Femur (tissue), 1 donor: ENCODE measurements around the gene KCNA1.

ENCODE experiments used
- DNase-seq: peaks from one replicate; pipeline ENCODE4 v3.0.0-alpha.2; 2017

Gene KCNA1

DNA sequence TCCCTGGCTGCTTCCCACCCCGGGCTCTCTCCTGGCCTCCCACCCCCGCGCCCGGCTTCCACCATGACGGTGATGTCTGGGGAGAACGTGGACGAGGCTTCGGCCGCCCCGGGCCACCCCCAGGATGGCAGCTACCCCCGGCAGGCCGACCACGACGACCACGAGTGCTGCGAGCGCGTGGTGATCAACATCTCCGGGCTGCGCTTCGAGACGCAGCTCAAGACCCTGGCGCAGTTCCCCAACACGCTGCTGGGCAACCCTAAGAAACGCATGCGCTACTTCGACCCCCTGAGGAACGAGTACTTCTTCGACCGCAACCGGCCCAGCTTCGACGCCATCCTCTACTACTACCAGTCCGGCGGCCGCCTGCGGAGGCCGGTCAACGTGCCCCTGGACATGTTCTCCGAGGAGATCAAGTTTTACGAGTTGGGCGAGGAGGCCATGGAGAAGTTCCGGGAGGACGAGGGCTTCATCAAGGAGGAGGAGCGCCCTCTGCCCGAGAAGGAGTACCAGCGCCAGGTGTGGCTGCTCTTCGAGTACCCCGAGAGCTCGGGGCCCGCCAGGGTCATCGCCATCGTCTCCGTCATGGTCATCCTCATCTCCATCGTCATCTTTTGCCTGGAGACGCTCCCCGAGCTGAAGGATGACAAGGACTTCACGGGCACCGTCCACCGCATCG, 1.8 kb downstream of the KCNA1 start:
- no peak for DNase-seq

DNA sequence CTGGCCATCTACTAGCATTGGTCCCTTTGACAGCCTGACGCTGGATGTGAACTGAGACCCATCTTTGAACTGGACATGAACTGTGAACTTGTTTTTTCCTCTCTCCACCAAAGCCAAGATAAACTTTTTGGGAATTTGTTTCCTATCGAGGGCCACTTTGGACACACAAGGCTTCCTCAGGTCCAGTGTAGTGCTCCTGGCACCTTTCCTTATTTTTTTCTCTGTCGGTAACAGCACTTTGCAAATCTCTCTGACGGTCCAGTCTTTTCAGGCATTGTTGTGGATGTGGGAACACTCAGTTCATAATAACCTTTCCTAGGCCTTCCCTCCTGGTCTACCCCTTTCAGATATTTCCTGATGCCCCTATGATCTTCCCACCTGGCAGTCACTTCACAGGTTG, 5.0 kb downstream of the KCNA1 start:
- DNase-seq, result no peak

GRCh38 chr12:4915752-4916151, 6.0 kb downstream of the KCNA1 start:
- DNase-seq, result no peak

DNA sequence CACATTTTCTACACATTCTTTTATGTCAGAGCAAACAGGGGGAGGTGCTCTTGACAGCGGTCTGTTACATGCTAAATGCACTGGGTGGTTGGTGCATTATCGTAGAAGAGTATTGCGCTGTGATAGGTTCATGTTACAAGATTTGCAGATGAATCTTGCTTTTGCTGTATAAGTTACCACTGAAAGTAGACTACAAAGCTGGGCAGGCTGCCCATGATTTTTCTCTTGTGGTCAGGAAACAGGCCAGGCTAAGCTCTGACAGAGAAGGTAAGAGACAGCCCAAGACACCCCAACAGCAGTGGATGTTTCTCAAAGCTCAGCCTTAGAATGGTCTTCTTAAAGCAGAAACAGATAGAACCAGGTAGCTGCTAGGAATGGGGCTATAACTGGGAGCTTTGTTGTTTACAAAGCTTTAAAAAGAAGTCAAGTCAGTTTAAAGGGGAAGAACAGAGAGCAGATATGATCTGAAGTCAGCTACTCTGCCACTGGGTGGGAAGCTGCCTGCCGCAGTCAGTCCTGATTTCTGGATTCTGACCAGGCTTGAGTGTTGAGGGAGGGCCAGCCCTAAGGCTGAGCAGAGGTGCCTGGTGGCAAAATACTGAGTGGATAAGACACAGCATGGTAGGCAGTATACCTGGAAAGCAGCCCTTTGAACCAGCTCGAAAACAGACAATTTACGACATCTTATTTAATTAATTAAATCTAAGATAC, 9.4 kb downstream of the KCNA1 start:
- peak; percentile 25 for DNase-seq

GRCh38 chr12:4932576-4932975, 22.9 kb downstream of the KCNA1 start:
- no peak for DNase-seq

GRCh38 chr12:4933411-4933810, 23.7 kb downstream of the KCNA1 start:
- no peak for DNase-seq

- no peak for DNase-seq
These were observed 24.8 kb downstream of the KCNA1 start for GRCh38 chr12:4934407-4935035.

DNA sequence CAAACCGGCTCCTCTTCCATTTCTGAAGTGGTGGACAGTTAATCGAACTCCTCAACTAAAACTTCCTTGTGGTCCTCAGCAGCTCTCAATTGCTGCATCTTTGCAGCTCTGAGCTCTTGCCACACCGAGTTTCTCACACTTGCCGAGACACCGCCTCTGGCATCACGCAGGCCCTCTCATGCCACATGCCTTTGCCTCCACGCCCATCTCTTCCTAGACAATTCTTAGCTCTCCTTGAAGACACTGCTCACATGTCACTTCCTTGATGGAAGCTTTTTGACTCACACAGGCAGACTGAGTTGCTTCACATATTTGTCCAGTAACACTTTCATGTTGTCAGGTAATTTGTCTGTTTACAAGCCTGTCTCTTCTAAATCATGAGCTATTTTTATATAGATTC, 29.2 kb downstream of the KCNA1 start:
- no peak for DNase-seq

DNA sequence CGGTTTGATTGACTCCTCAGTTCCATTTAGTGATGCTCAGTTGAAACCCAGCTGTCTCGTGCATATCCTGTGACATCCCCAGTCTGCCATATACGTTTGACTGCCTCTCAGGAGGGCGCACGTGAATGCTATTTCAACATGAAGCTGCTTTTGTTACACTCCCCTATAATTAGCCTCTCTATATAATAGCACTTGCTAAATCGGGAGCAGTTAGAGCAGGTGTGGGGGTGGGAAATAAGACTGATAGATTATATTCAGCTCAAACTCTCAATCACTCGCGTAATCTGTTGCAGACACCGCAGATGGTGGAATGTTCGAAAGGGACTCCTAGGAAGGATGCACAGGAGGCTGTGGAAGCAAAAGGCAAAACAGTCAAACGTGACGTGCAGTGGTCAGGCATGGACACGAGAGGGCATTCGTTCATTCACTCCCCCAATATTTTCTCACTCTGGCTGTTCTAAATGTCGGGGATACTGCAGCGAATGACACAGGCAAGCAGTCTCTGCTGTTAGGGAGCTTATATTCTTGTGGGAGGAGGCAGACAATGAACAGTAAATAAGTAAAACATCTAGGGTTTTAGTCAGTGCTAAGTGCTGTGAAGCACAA, 29.8 kb downstream of the KCNA1 start:
- no peak for DNase-seq

DNA sequence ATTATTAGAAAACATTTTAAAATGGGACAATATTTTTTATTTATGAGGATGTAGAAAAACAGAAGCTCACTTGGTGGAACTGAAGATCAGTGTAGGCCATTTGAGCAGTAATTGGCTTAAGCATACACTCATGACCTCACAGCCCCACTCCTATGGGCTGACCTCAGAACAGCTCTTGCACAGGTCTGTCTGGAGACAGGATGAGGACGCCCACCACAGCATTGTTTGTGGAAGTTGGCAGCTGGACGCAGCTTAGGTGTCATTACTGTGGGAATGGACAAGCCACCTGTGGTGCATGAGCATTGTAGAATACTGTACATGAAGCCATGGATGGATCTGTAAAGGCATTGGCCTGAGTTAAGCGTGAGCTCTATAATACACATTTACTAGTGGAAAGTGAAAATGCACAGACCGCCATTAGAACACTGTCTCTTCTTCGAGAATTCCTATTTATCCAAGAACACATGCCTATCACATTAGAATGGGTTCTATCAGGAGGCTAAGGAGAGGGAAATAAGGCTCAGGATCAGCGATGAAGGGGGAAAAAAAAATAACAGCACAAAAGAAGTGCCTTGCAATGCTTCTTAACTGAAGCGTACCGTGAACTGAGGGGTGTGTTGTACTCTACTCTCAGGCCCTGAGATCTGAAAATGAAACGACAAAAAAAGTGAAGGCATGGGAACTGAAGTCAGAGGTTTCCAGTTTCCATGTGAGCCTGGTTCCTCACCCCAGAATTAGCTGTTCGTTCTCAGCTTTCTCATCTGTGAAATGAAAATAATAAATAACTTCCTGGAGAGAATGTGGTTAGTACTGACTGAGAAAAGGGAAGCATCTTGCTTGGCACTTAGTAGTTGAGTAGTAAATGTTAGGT, 33.6 kb downstream of the KCNA1 start:
- no peak for DNase-seq

- DNase-seq, result no peak
These were observed 34.2 kb downstream of the KCNA1 start for GRCh38 chr12:4943938-4944284.

DNA sequence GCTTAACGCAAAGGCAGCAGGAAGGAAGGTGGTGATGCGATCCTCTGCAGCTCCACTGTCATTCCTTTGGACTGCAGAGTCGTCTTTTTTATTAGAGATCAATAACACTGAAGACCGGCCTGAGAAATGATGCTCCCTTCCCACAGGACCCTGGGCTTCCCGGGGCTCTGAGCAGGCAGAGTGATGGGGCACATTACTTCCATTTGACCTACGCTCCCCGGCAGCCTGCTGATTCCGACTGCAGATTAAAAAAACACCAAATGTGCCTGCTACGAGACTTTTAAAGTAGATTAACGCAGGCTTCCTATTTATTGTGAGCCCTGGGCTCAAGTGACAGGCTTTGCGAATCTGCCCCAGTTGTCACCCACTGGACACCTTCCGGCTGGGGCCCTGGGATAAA, 37.5 kb downstream of the KCNA1 start:
- DNase-seq, result no peak

GRCh38 chr12:4951083-4951482, 41.4 kb downstream of the KCNA1 start:
- no peak for DNase-seq

- DNase-seq, result no peak
These were observed 41.9 kb downstream of the KCNA1 start for GRCh38 chr12:4951601-4952000.

DNA sequence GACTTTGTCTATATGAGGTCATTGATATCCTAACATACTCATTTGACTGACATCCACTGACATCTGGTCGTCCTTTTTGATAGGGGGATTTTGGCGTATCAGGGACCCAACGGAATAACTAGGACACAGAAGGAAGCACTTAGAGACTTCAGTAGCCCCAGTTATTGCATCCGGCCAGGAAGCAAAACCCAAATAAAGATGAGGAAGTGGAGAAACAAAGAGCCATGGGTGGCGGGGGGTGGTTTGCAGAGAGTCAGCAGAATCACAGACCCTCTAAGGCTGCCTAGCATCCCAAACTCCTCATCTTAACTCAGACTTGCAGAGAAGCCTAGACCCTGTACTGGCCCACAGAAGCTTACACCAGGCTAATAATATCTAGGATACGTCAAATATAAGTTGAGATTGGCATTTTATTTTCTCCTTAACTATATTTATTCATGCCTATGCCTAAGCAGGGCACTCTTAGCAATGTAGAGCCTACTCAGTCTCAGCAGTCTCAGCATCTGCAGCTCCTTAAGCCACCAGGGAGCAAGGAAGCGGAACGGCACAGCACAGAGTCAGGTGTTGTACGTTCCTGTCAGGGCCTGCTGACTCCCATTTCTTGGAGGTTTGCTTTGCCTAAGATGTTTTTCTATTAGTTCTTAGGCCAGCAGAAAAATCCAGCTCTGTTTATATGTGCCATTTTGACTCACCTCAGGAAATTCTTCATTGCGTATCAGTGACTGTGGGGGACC, 45.1 kb downstream of the KCNA1 start:
- no peak for DNase-seq

DNA sequence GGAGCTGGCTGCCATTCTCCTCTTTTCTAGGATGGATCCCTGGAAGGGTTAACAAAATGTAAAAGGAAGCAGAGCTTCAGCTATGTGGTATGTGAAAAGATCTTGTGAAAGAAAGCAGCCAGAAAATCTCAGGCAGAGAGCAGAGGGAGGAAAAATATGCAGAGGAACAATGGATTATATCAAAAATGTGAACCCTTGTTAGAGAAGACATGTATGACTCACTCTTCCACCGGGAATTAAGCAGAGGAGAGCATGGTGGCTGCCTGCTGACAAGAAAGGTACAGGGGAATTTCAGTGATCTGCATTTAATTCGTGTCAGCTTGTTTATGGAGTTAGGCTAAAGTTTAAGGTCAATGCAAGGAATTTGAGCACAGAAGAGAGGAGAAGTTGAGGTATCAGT, 46.3 kb downstream of the KCNA1 start:
- DNase-seq, result no peak

DNA sequence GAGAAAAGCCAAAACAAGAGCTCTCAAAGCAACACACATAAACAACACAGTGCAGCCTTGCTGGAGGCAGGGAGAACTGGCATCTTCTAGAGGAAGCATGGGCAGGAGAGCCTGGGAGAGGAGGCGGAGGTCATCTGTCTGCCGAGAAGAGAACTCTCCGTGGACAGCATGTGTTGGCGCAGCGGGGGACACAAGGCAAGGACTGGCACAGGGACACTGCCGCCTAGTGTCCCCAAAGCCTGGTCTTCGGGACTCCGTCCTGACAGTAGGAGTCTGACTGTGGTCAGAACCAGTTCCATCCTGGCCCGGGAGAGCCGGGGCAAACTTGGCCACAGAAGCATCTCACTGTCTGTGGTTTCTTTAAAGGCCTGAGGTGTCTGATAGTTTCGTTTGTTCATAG, 47.3 kb downstream of the KCNA1 start:
- no peak for DNase-seq

DNA sequence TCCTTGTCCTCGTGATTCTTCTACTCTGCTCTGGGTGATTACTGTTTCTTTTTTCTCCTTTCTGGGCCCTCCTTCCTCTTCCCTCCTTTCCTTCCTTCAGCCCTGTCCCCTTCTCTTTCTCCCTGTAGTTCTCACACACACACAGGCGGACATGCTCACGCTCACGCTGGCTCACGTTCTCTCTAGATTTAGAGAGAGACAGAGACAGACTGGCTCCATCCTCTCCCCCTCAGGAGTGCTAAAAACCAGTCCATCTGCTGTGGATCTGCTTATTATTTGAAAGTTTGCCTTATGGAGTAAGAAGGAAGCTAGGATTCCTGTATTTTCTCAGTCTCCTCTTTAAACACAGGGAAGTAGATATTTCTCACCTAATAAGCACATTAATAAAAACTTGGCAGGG, 48.1 kb downstream of the KCNA1 start:
- DNase-seq, result no peak

GRCh38 chr12:4958697-4959375, 49.1 kb downstream of the KCNA1 start:
- DNase-seq, result no peak

DNA sequence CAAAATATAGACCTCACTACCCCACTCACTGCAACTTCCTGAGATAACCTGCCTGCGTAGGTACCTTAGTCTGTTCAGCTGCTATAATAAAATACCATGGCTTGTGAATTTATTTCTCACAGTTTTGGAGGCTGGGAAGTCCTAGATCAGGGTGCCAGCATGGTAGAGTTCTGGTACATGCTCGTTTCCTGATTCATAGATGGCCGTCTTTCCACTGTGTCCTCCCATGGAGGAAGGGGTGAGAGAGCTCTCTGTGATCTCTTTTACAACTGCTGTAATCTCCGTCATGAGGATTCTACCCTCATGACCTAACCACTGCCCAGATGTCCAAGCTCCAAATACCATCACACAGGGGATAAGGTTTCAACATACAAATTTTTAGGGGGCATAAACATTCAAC, 49.7 kb downstream of the KCNA1 start:
- no peak for DNase-seq

DNA sequence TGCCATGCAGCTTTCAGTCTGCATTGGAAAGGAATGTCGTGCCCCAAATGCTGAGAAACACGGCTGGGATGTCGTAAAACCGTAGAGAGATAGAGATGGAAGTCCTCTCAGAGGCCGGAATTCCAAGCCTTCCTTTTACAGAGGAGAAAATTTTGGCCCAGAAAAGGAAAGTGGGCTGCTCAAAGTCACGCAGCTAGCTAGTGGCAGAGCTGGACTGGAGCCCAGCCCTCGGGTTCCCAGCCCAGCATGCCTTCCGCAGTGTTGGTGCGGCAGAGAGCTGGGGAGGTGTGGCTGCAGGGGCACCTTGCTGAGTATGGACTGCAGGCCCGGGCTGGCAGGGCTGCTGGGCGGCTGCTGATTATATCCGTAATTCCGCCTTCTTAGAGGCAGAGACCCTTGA, 50.3 kb downstream of the KCNA1 start:
- DNase-seq, result no peak

GRCh38 chr12:4960547-4960946, 50.8 kb downstream of the KCNA1 start:
- DNase-seq, result no peak
